ENCODE measurements around the gene HIVEP1.

DNA sequence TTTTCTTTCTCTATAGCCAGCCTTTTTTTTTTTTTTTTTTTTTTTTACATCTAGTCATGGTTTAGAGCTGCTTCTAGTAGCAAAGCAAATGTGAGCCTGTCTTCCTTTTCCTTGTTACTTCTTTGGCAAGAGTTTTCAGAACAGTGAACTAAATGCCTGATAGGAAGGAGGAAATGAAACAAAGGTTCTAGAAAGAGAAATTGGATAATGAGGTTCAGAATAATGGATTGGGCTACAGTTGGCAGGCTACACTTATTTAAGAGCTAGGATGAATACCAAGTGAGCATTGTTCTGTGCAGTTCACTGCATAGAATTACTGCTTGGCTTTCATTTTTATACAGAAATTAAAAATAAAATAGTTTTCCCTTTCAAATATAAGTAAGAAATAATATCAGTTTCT is 78.6 kb downstream of the HIVEP1 start:
- TF ChIP-seq GABPA (IDR thresholded peaks at IDR 0.05 in 1 of 2, conservative IDR thresholded peaks at IDR 0.05 in 1 of 2), result no peak
- TF ChIP-seq TAF1 (conservative IDR thresholded peaks at IDR 0.05), result no peak
- TF ChIP-seq, protein P1, sequence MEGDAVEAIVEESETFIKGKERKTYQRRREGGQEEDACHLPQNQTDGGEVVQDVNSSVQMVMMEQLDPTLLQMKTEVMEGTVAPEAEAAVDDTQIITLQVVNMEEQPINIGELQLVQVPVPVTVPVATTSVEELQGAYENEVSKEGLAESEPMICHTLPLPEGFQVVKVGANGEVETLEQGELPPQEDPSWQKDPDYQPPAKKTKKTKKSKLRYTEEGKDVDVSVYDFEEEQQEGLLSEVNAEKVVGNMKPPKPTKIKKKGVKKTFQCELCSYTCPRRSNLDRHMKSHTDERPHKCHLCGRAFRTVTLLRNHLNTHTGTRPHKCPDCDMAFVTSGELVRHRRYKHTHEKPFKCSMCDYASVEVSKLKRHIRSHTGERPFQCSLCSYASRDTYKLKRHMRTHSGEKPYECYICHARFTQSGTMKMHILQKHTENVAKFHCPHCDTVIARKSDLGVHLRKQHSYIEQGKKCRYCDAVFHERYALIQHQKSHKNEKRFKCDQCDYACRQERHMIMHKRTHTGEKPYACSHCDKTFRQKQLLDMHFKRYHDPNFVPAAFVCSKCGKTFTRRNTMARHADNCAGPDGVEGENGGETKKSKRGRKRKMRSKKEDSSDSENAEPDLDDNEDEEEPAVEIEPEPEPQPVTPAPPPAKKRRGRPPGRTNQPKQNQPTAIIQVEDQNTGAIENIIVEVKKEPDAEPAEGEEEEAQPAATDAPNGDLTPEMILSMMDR (IDR thresholded peaks at IDR 0.05; ENCODE audit: low read depth, low read length, missing input control), result no peak
- TF ChIP-seq, protein P2, sequence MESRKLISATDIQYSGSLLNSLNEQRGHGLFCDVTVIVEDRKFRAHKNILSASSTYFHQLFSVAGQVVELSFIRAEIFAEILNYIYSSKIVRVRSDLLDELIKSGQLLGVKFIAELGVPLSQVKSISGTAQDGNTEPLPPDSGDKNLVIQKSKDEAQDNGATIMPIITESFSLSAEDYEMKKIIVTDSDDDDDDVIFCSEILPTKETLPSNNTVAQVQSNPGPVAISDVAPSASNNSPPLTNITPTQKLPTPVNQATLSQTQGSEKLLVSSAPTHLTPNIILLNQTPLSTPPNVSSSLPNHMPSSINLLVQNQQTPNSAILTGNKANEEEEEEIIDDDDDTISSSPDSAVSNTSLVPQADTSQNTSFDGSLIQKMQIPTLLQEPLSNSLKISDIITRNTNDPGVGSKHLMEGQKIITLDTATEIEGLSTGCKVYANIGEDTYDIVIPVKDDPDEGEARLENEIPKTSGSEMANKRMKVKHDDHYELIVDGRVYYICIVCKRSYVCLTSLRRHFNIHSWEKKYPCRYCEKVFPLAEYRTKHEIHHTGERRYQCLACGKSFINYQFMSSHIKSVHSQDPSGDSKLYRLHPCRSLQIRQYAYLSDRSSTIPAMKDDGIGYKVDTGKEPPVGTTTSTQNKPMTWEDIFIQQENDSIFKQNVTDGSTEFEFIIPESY (IDR thresholded peaks at IDR 0.05), result no peak
- TF ChIP-seq REST (IDR thresholded peaks at IDR 0.05), result no peak
- TF ChIP-seq, protein P3, sequence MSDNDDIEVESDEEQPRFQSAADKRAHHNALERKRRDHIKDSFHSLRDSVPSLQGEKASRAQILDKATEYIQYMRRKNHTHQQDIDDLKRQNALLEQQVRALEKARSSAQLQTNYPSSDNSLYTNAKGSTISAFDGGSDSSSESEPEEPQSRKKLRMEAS (IDR thresholded peaks at IDR 0.05), result no peak
- no peak for TF ChIP-seq ATF3 (IDR thresholded peaks at IDR 0.05)
- TF ChIP-seq YY1 (IDR thresholded peaks at IDR 0.05), result no peak
- no peak for TF ChIP-seq RAD21 (IDR thresholded peaks at IDR 0.05)
- TF ChIP-seq FOXA1 (IDR thresholded peaks at IDR 0.05), result no peak
- no peak for TF ChIP-seq NR2F2 (IDR thresholded peaks at IDR 0.05)
- TF ChIP-seq SP1 (IDR thresholded peaks at IDR 0.05), result no peak
- no peak for TF ChIP-seq RXRA (IDR thresholded peaks at IDR 0.05)
